Heart right ventricle (tissue), 16 donors: Measurements from ENCODE around the gene CPNE7. TPM values are rescaled to one million over a fixed set of nuclear protein-coding genes. Genes with fewer than 3 reads are reported as not detected.
"Not testable (repeated sequence)": the region's sequence is repeated elsewhere in the genome, so short reads cannot be mapped to it uniquely, and the experiment has no call there.

Source experiments
- ATAC-seq, 8 donors: fragments of 200-7000 bp; cut with Tn5 transposase; one replicate each; pipeline ENCODE4 v1.9.1; 2020; ENCODE audit warnings: mild to moderate bottlenecking in 8 of 8, moderate library complexity in 8 of 8, moderate number of reproducible peaks in 1 of 8
- DNase-seq, 2 donors: peaks; one replicate each; pipeline ENCODE4 v3.0.0-alpha.2; 2020
- H3K27ac ChIP-seq, 10 donors: fragments of 200-600 bp; sonication (generic) in 2 of 10; one replicate each; pipeline versions ENCODE4 v1.5.0 to v1.8.0; 2020 to 2022; ENCODE audit warnings: mild to moderate bottlenecking in 3 of 10
- H3K27me3 ChIP-seq, 7 donors: fragments of 200-600 bp; one replicate each; pipeline ENCODE4 v1.8.0; 2021 to 2022; ENCODE audit warnings: mild to moderate bottlenecking in 2 of 7
- H3K36me3 ChIP-seq, 9 donors: fragments of 200-600 bp; sonication (generic) in 1 of 9; one replicate each; pipeline versions ENCODE4 v1.5.0 to v1.8.0; 2020 to 2022; ENCODE audit warnings: mild to moderate bottlenecking in 2 of 9
- H3K4me1 ChIP-seq, 9 donors: fragments of 200-600 bp; sonication (generic) in 1 of 9; one replicate each; pipeline versions ENCODE4 v1.5.0 to v1.8.0; 2020 to 2022; ENCODE audit warnings: mild to moderate bottlenecking in 4 of 9
- H3K4me3 ChIP-seq, 10 donors: fragments of 200-600 bp; sonication (generic) in 2 of 10; one replicate each; pipeline versions ENCODE4 v1.5.0 to v1.8.0; 2020 to 2022; ENCODE audit warnings: mild to moderate bottlenecking in 7 of 10, moderate library complexity in 2 of 10
- H3K9me3 ChIP-seq, 11 donors: fragments of 200-600 bp in 10 of 11; sonication (generic) in 2 of 11; one replicate each; pipeline versions ENCODE4 v1.5.0 to v1.8.0; 2013 to 2022; ENCODE audit warnings: mild to moderate bottlenecking in 2 of 11, control low read depth in 1 of 11, moderate library complexity in 1 of 11
- CTCF ChIP-seq, 9 donors: fragments of 200-600 bp; sonication (generic) in 2 of 9; IDR thresholded peaks; one replicate each; pipeline versions ENCODE4 v1.5.0 to v1.8.0; 2021 to 2022; ENCODE audit warnings: antibody characterized with exemption in 9 of 9, mild to moderate bottlenecking in 5 of 9, moderate library complexity in 1 of 9
- WGBS, 2 donors: extraction: QIAGEN DNeasy Blood & Tissue Kit; methylation state at CpG; one replicate each; pipeline ENCODE4 v1.1.7; 2013; ENCODE audit warnings: inconsistent platforms in 1 of 2; 5-methylcytosine and 5-hydroxymethylcytosine counted together
- intact Hi-C, 10 donors: fragments of 100-400 bp; cut with DNase I; formaldehyde crosslinking; loops; one replicate each; pipeline versions ENCODE4 v1.11.1 to v1.14.2; 2022
- polyA plus RNA-seq, 2 donors: library from polyadenylated mRNA; stranded (reverse); fragments of 200-250 nt; gene quantifications; one replicate each; pipeline ENCODE4 v1.2.3, GENCODE V29; 2013
- total RNA-seq, 10 donors: library from RNA; stranded (reverse); fragmentation: NEBNext Ultra II Directional in 3 of 10; extraction: Animal tissue kit (Norgen Biotek cat#: 25700) in 3 of 10; gene quantifications; one replicate each; pipeline versions ENCODE4 v1.2.1 to v1.2.4, GENCODE V29; 2021 to 2023
- donor health status: Arrhythmogenic right ventricular cardiomyopathy.
- donor health status: ischemic (EF 13 %, LVEDD 7.1; RV severe dilation, severe dysfunction).
- donor health status: healthy with polysubstance abuse.
- donor health status: DM: no; HTN: yes; CAD: no.
- donor health status: DM: no; HTN: no; CAD: no.
- donor health status: ischemic (EF 25% LVEDD 6.9; RV normal size, moderate dysfunction).
- donor health status: ischemic (EF 25% LVEDD 5.7; RV mildly dilated, moderate dysfunction).
- donor health status: healthy.
- donor health status: DM: yes; HTN: yes; CAD: no.
- donor health status: Ischemic cardiomyopathy.
- donor health status: ischemic (EF 35%, LVEDD 5.7; RV mildly dilated, moderate dysfunction).
- donor health status: nonischemic (EF 11% LVEDD 7.7; RV severe dilation, severe dysfunction).
- donor health status: DM: yes; HTN: yes; CAD: no.
- donor health status: PGD.
- donor health status: ischemic (EF 29% LVEDD 5.4; RV normal size, mild dysfunction).
- donor health status: nonischemic (EF 23%, LVEDD 6.1; RV moderate dilation, normal function).

Gene CPNE7
- total and polyA plus RNA-seq, 12 donors = 0.16 to 0.33 TPM; not detected in 10

- Histone ChIP-seq H3K27me3 (peaks cover 15 to 38% (median 30%) of the 10 kb centered on the region in 7 donors), H3K4me1 (no peaks in the 10 kb centered on the region), H3K4me3 (no peak overlapping the region), H3K9me3 (peaks cover 0 to 3% (median 0%) of the 10 kb centered on the region in 11 donors), H3K36me3 (no peaks in the 10 kb centered on the region), H3K27ac (no peak overlapping the region)
- WGBS, 2 donors = 77 to 86% methylated on average over 19 of the region's 19 CpGs
- intact Hi-C loops = loop anchor here in 3 of 10 donors (2.0 to 10.0 kb wide), 3 partner anchors 51 to 58 kb away; partner anchors contain the start of gene CPNE7 (in 1 of the 3)
- no peak for TF ChIP-seq CTCF (IDR thresholded peaks at IDR 0.05)
- no peak for ATAC-seq
- DNase-seq = no peak
Measured at GRCh38 chr16:89633064-89633631, 57.6 kb downstream of the CPNE7 start.

- not testable (repeated sequence) for H3K4me3 ChIP-seq, ATAC-seq, H3K27ac ChIP-seq, H3K9me3 ChIP-seq, H3K36me3 ChIP-seq, H3K4me1 ChIP-seq, DNase-seq
- H3K27me3 ChIP-seq = peaks cover 15 to 36% (median 30%) of the 10 kb centered on the region in 7 donors
- intact Hi-C loops = loop anchor here in 2 of 10 donors (5.0 to 10.0 kb wide), 2 partner anchors 52 to 60 kb away; partner anchors contain the start of gene CPNE7 (in 1 of the 2)
- WGBS, 2 donors = 49 to 70% methylated on average over 2 of the region's 2 CpGs
Measured at GRCh38 chr16:89634463-89635385, 59.2 kb downstream of the CPNE7 start.

GRCh38 chr16:89636663-89637062, 61.1 kb downstream of the CPNE7 start:
- Histone ChIP-seq H3K4me3 (no peak overlapping the region), H3K9me3 (no peaks in the 10 kb centered on the region), H3K4me1 (peaks cover 0 to 14% (median 10%) of the 10 kb centered on the region in 9 donors), H3K27me3 (peaks cover 15 to 28% (median 21%) of the 10 kb centered on the region in 7 donors), H3K36me3 (no peaks in the 10 kb centered on the region), H3K27ac (no peak overlapping the region)
- no peak for ATAC-seq
- 88 to 92% methylated on average over 12 of the region's 12 CpGs for whole genome bisulfite sequencing, 2 donors
- DNase-seq = no peak
- intact Hi-C loops = loop anchor here in 1 of 10 donors (10.0 kb wide), 1 partner anchor 62 kb away; the partner anchor contains the start of gene CPNE7
- no peak for TF ChIP-seq CTCF (IDR thresholded peaks at IDR 0.05)

GRCh38 chr16:89637379-89637778, 61.8 kb downstream of the CPNE7 start:
- Histone ChIP-seq H3K36me3 (no peaks in the 10 kb centered on the region), H3K9me3 (no peaks in the 10 kb centered on the region), H3K27me3 (peaks cover 10 to 21% (median 14%) of the 10 kb centered on the region in 7 donors), H3K4me1 (peaks cover 0 to 19% (median 10%) of the 10 kb centered on the region in 9 donors), H3K27ac (no peak overlapping the region), H3K4me3 (no peak overlapping the region)
- ATAC-seq (no peak), DNase-seq (no peak)
- no peak for TF ChIP-seq CTCF (IDR thresholded peaks at IDR 0.05)
- intact Hi-C loops = loop anchor here in 1 of 10 donors (10.0 kb wide), 1 partner anchor 63 kb away; the partner anchor contains the start of gene CPNE7
- 65 to 69% methylated on average over 10 of the region's 10 CpGs for WGBS, 2 donors
